SK-MEL-5 (cell line): Measurements from ENCODE around the gene PROSER1. TPM values are rescaled to one million over a fixed set of nuclear protein-coding genes. Genes with fewer than 3 reads are reported as not detected.

ENCODE experiments used
- DNase-seq: peaks from one replicate; pipeline ENCODE4 v3.0.0-alpha.2; 2016; ENCODE audit warnings: low read depth, low spot score
- in situ Hi-C: cut with HindIII; loops from 2 replicates; pipeline ENCODE4 v1.10.0; 2016; ENCODE audit warnings: low sequenced_read_pairs, high pct_unique_total_duplicates, low pct_unique_long_range_greater_than_20kb
- total RNA-seq: library from RNA; depleted of rRNA; stranded (reverse); fragments of >200 nt; shearing (Covaris generic); gene quantifications from 2 replicates; pipeline ENCODE4 v1.2.3, GENCODE V29; 2014; rRNA removed

The PROSER1 gene
- total RNA-seq, 1 experiment from 2014 or later: 9.6 TPM

DNA sequence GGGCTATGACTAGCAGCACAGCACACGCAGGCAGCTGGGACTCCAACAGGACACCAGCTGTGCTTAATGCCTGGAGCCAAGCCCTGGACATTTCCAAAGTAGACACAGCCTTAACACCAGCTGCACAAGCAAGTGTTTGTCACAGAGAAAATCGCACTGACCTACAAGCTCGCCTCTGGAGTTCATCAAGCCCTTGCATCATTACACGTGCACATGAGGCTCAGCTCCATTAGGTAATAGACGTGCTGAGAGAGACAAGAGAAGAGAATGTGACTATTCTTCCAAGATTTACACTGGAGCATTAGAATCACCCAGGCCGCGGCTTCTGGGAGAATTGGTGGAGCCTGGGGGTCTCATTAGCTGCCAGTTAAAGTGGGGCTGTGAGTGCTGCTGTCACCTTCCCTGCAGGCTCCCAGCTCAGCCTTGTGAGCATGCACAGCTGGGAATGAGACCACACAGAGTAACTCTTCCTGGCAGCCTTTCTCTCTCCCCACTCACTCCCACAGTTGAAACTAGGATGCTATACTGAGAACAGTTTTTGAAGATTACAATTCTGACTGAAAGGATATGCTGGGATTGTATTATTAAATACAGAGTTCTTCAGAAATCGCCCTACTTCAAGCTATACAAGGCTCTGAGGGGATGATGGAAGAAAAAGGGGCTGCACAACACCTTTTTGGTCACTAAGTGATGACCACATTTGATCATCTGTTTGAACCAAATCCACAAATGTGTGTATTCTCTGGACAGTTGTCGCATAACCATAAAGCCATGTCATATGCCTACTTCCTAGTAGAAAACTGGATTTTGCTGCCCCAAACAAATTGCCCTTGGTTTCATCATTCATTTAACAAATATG lies 57.8 kb downstream of the PROSER1 start:
- no peak for DNase-seq
- in situ Hi-C loops: no loop called here

DNA sequence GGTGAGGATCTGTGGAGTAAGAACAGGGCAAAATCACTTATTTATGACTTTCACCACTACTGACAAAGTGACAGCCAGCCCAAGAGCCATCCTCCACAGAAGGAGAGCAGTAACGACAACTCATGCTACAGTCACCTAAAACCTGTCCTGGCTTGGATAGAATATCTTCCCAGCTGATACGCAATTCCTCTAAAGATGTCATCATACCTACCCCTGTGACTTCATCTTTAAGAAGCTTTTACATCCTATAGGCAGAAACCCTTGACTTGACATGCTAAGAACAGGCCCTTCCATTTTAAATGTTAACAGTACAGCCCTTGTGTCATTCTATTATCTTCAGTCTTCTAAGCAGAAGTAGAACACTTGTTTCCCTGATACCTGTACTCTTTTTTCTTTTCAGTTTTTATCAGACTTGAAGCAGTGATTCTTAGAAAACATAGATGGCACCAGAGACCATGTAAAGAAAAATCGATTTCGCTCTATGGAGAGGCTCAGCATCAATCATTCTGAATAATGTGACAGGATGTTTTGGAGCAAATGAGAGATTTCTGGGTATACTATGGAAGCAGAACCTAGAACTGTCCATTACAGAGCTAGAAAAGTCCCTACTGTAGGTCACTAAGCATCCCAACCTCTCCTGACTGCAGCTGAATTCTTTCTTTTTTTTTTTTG lies 67.4 kb downstream of the PROSER1 start:
- DNase-seq: peak; percentile 26
- in situ Hi-C loops: no loop called here

DNA sequence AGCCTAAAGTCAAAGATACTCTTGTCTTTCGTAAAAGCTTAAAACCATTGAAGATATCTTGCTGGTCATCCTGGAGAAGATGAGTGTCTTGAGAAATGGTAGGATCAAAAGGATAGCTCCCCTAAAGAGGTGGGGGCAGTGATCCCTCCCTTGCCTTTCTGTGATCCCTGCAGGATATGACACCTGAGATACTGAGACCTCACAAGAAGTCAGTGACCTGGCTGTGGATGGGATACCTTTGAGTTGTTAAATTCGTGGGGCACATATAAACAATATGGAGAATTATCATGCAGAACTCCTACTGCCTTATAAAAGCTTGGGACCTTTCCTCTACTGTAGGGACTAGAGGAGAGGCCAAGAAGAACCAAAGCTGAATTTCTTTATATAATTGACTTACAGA lies 68.7 kb downstream of the PROSER1 start:
- in situ Hi-C loops: no loop called here
- no peak for DNase-seq

DNA sequence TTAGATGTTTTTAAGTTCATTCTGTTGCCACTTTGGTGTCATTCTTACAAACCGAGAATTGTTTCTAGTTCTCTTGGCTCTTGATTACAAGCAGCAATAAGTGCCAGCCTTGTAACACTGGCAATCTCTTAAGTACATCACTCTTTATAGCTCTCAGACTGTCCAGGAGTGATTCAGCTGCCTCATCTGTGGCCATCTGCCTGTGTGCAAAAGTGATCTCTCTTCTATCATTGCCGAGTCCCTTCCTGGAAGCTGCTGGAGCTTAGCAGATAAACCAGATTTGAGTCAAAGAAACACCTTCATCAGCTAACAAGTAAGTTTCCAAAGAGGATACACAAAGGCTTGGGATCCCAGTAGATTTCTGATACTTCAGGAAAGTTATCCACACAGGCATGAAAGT lies 70.4 kb downstream of the PROSER1 start:
- no peak for DNase-seq
- in situ Hi-C loops: no loop called here

DNA sequence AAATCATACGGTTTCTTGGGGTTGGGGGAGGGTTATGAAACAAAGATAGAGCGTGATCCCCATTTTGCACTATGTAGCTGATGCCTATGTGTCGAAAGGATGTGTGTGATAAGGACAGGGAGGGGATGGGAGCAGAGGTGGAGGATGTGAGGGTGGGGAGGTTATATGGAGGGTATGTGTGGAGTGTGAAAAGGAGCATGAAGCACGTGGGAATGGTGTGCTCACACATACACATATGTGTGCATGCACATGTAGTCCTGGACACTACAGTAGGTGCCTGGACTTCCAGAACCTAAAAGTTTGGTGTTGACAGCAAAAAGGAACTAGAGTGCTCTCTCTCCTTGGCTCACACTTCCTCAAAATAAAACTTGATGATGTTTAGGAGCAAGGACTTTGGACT lies 72.6 kb downstream of the PROSER1 start:
- DNase-seq: no peak
- in situ Hi-C loops: no loop called here

DNA sequence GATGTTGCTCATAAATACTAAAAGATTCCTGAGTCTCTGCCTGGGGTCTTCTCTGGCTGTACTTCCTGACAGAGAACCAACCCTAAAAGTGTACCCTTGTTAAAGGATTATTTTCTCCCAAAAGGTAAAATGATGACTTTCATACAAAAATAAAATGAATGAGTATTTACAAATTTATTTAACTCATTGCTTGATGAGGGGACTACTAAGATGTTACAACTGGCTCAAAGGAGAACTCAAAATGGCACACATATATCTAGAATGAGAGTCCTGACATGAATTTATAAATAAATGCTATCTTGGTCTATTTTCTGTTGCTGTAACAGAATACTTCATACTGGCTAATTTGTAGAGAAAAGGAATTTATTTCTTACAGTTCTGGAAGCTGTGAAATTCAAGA lies 77.7 kb downstream of the PROSER1 start:
- in situ Hi-C loops: no loop called here
- DNase-seq: no peak

Other genes with a start within 250 kb of the PROSER1 start
- 0.13 TPM in 1 of 2 replicates, not detected in the other for gene STOML3, start 47.3 kb downstream of the PROSER1 start, total RNA-seq
- 24.2 and 26.1 TPM in 2 replicates for gene NHLRC3, start 367 bp upstream of the PROSER1 start, total RNA-seq